Smooth muscle cell (in vitro differentiated cells): ENCODE data around the gene AKT1S1. TPM values are rescaled to one million over a fixed set of nuclear protein-coding genes. Genes with fewer than 3 reads are reported as not detected.

Experiments used
- DNase-seq: peaks from one replicate; lab custom pipeline; 2025; ENCODE audit not compliant: unreplicated experiment; lab: John Stamatoyannopoulos, UW
- H2AFZ ChIP-seq: fragments of 200-600 bp; sonication (generic); 2 replicates; pipeline ENCODE4 v1.6.0; 2016; ENCODE audit warnings: antibody characterized with exemption, low read depth, mild to moderate bottlenecking
- H3F3A ChIP-seq: fragments of 200-600 bp; sonication (generic); 2 replicates; pipeline ENCODE4 v1.6.0; 2017; ENCODE audit warnings: antibody characterized with exemption, low read depth
- H3K27ac ChIP-seq: fragments of 200-600 bp; sonication (generic); 2 replicates; pipeline ENCODE4 v1.5.1; 2016; ENCODE audit warnings: low read depth, mild to moderate bottlenecking
- H3K27me3 ChIP-seq: fragments of 200-600 bp; sonication (generic); 2 replicates; pipeline ENCODE4 v1.6.1; 2016; ENCODE audit warnings: low read depth, mild to moderate bottlenecking
- H3K36me3 ChIP-seq: fragments of 200-600 bp; sonication (generic); 2 replicates; pipeline ENCODE4 v1.5.1; 2016; ENCODE audit warnings: low read depth
- H3K4me1 ChIP-seq: fragments of 200-600 bp; sonication (generic); 2 replicates; pipeline ENCODE4 v1.5.1; 2016; ENCODE audit warnings: low read depth
- H3K4me2 ChIP-seq: fragments of 200-600 bp; sonication (generic); 2 replicates; pipeline ENCODE4 v1.6.0; 2016; ENCODE audit warnings: mild to moderate bottlenecking
- H3K4me3 ChIP-seq: fragments of 200-600 bp; sonication (generic); 2 replicates; pipeline ENCODE4 v1.5.1; 2016; ENCODE audit warnings: mild to moderate bottlenecking
- H3K79me2 ChIP-seq: fragments of 200-600 bp; sonication (generic); 2 replicates; pipeline ENCODE4 v1.6.0; 2016; ENCODE audit warnings: low read depth, mild to moderate bottlenecking
- H3K9ac ChIP-seq: fragments of 200-600 bp; sonication (generic); 2 replicates; pipeline ENCODE4 v1.6.0; 2016; ENCODE audit warnings: low read depth
- H3K9me3 ChIP-seq: fragments of 200-600 bp; sonication (generic); replicated peaks from 2 replicates; pipeline ENCODE4 v1.5.1; 2016; ENCODE audit warnings: low read depth
- H4K20me1 ChIP-seq: fragments of 200-600 bp; sonication (generic); 2 replicates; pipeline ENCODE4 v1.6.0; 2016; ENCODE audit warnings: low read depth
- CTCF ChIP-seq: fragments of 200-600 bp; sonication (generic); IDR thresholded peaks from 2 replicates; pipeline ENCODE4 v1.5.1; 2017; ENCODE audit warnings: borderline replicate concordance, mild to moderate bottlenecking, antibody characterized with exemption; ENCODE audit not compliant: insufficient read depth, poor library complexity, severe bottlenecking
- WGBS: methylation state at CpG from one replicate; pipeline ENCODE4 v1.1.7; 2016; ENCODE audit warnings: low lambda C conversion rate; 5-methylcytosine and 5-hydroxymethylcytosine counted together
- polyA plus RNA-seq: library from polyadenylated mRNA; unstranded; fragments of >200 nt; fragmentation: Nextera tagmentation; extraction: Ambion mirVana; gene quantifications from 2 replicates; pipeline ENCODE4 v1.2.1, GENCODE V29; 2016
- total RNA-seq: library from RNA; depleted of rRNA; stranded (reverse); fragments of >200 nt; gene quantifications from 2 replicates; pipeline ENCODE4 v1.2.3, GENCODE V29; 2014

AKT1S1 gene
- total and polyA plus RNA-seq, 2 experiments from 2014 or later, result 15.8 to 72.2 TPM

- H3K27ac ChIP-seq, result no peak overlapping the region
- no peaks in the 10 kb centered on the region for H3F3A ChIP-seq
- no peaks in the 10 kb centered on the region for H3K4me1 ChIP-seq
- WGBS, result 90% methylated on average over 3 of the region's 3 CpGs
- H4K20me1 ChIP-seq, result no peaks in the 10 kb centered on the region
- no peaks in the 10 kb centered on the region for H3K9me3 ChIP-seq
- H3K27me3 ChIP-seq, result no peaks in the 10 kb centered on the region
- TF ChIP-seq CTCF, result no peak
- H3K36me3 ChIP-seq, result peaks cover 5% of the 10 kb centered on the region
- H3K4me2 ChIP-seq, result no peak overlapping the region
- H3K4me3 ChIP-seq, result no peak overlapping the region
- no peak overlapping the region for H2AFZ ChIP-seq
- no peak for DNase-seq
- H3K79me2 ChIP-seq, result no peaks in the 10 kb centered on the region
- H3K9ac ChIP-seq, result no peak overlapping the region
These were observed 7.6 kb upstream of the AKT1S1 start for GRCh38 chr19:49884760-49885159.

- Histone ChIP-seq H3K4me1 (no peaks in the 10 kb centered on the region), H4K20me1 (no peaks in the 10 kb centered on the region), H3K27me3 (no peaks in the 10 kb centered on the region), H3K9ac (no peak overlapping the region), H3F3A (no peaks in the 10 kb centered on the region), H3K9me3 (no peaks in the 10 kb centered on the region), H3K4me2 (no peak overlapping the region), H3K36me3 (peaks cover 5% of the 10 kb centered on the region), H3K4me3 (no peak overlapping the region), H2AFZ (no peak overlapping the region), H3K79me2 (no peaks in the 10 kb centered on the region), H3K27ac (no peak overlapping the region)
- DNase-seq, result no peak
- WGBS, result 98% methylated on average over 18 of the region's 18 CpGs
- no peak for TF ChIP-seq CTCF
These were observed 7.0 kb upstream of the AKT1S1 start for GRCh38 chr19:49884109-49884508.

- no peaks in the 10 kb centered on the region for H3K9me3 ChIP-seq
- no peaks in the 10 kb centered on the region for H3K27me3 ChIP-seq
- no peak overlapping the region for H3K4me2 ChIP-seq
- H2AFZ ChIP-seq, result no peak overlapping the region
- no peak for DNase-seq
- WGBS, result 97% methylated on average over 5 of the region's 5 CpGs
- peaks cover 5% of the 10 kb centered on the region for H4K20me1 ChIP-seq
- H3F3A ChIP-seq, result peaks cover under 1% of the 10 kb centered on the region
- no peak for TF ChIP-seq CTCF
- H3K4me1 ChIP-seq, result peaks cover 5% of the 10 kb centered on the region
- no peaks in the 10 kb centered on the region for H3K79me2 ChIP-seq
- no peak overlapping the region for H3K9ac ChIP-seq
- no peak overlapping the region for H3K27ac ChIP-seq
- H3K36me3 ChIP-seq, result peaks cover 5% of the 10 kb centered on the region
- H3K4me3 ChIP-seq, result no peak overlapping the region
These were observed 5.9 kb upstream of the AKT1S1 start for GRCh38 chr19:49883094-49883493.

- TF ChIP-seq CTCF, result no peak
- WGBS, result 97% methylated on average over 14 of the region's 14 CpGs
These were observed 5.5 kb upstream of the AKT1S1 start for GRCh38 chr19:49882643-49883042.

More at GRCh38 chr19:49882643-49883042, 5.5 kb upstream of the AKT1S1 start:
- no peak for DNase-seq
- H3K4me3 ChIP-seq, result no peak overlapping the region
- no peaks in the 10 kb centered on the region for H3K9me3 ChIP-seq
- no peaks in the 10 kb centered on the region for H3K27me3 ChIP-seq
- H3K36me3 ChIP-seq, result peaks cover 5% of the 10 kb centered on the region
- peaks cover 5% of the 10 kb centered on the region for H4K20me1 ChIP-seq
- H2AFZ ChIP-seq, result no peak overlapping the region
- peaks cover 3% of the 10 kb centered on the region for H3F3A ChIP-seq
- H3K4me2 ChIP-seq, result no peak overlapping the region
- no peak overlapping the region for H3K9ac ChIP-seq
- peaks cover 5% of the 10 kb centered on the region for H3K4me1 ChIP-seq
- H3K79me2 ChIP-seq, result no peaks in the 10 kb centered on the region
- H3K27ac ChIP-seq, result no peak overlapping the region
